ENCODE data around the gene HINT1.

HINT1 gene

DNA sequence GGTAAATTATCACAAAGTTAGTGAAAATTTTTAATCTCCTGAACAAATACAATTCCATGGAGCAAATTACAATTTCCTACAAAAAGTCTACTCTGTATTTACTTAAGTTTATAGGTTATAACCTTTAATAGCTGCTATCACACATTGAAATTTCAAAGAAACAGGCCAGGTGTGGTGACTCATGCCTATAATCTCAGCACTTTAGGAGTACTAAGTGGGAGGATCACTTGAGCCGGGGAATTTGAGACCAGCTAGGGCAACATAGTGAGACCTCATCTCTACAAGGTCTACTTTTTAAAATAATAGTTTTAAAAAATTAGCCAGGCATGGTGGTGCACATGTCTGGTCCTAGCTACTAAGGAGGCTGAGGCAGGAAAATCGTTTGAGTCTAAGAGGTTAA, 50.3 kb downstream of the HINT1 start:
- Histone ChIP-seq H3K4me3 (ENCODE audit: severe bottlenecking) (no peak overlapping the region), H3K27me3 (ENCODE audit: insufficient read depth, poor library complexity, severe bottlenecking) (peaks cover 6% of the 10 kb centered on the region), H3K27ac (ENCODE audit: poor library complexity, severe bottlenecking) (no peak overlapping the region), H3K36me3 (ENCODE audit: low read depth) (no peaks in the 10 kb centered on the region), H3K4me1 (ENCODE audit: insufficient read depth, poor library complexity, severe bottlenecking) (no peaks in the 10 kb centered on the region), H3K9me3 (ENCODE audit: severe bottlenecking) (no peaks in the 10 kb centered on the region)
- peak; percentile 72 for ATAC-seq (ENCODE audit: low read depth)
- TF ChIP-seq, protein P1, sequence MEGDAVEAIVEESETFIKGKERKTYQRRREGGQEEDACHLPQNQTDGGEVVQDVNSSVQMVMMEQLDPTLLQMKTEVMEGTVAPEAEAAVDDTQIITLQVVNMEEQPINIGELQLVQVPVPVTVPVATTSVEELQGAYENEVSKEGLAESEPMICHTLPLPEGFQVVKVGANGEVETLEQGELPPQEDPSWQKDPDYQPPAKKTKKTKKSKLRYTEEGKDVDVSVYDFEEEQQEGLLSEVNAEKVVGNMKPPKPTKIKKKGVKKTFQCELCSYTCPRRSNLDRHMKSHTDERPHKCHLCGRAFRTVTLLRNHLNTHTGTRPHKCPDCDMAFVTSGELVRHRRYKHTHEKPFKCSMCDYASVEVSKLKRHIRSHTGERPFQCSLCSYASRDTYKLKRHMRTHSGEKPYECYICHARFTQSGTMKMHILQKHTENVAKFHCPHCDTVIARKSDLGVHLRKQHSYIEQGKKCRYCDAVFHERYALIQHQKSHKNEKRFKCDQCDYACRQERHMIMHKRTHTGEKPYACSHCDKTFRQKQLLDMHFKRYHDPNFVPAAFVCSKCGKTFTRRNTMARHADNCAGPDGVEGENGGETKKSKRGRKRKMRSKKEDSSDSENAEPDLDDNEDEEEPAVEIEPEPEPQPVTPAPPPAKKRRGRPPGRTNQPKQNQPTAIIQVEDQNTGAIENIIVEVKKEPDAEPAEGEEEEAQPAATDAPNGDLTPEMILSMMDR (IDR thresholded peaks at IDR 0.05; ENCODE audit: poor library complexity, severe bottlenecking) = no peak
- DNase-seq (ENCODE audit: low spot score) = no peak

DNA sequence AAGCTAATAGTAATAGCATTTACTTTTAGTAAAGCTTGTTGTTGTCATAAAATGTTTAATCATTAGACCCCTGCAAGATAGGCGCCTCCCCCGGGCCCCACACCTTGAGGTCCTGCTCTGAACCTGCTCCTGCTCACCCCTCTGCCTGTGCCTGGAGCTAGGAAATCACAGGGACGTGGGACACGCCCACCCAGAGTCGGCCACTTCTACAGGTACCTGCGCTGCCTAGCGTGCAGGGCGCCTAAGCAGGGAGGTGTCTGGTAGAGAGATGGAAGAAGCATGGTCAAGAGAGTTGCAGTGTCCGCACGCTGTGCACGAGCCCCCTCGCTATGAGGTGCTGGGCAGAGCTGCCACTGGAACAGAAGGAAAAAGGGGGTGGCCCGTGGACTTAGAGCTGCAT, 52.6 kb downstream of the HINT1 start:
- H3K27me3 ChIP-seq (ENCODE audit: insufficient read depth, poor library complexity, severe bottlenecking) = no peaks in the 10 kb centered on the region
- H3K4me3 ChIP-seq (ENCODE audit: severe bottlenecking) = no peak overlapping the region
- ATAC-seq (ENCODE audit: low read depth) = no peak
- DNase-seq (ENCODE audit: low spot score) = no peak
- TF ChIP-seq, protein P1 (IDR thresholded peaks at IDR 0.05; ENCODE audit: poor library complexity, severe bottlenecking) = no peak
- no peaks in the 10 kb centered on the region for H3K9me3 ChIP-seq (ENCODE audit: severe bottlenecking)
- no peaks in the 10 kb centered on the region for H3K4me1 ChIP-seq (ENCODE audit: insufficient read depth, poor library complexity, severe bottlenecking)
- no peak overlapping the region for H3K27ac ChIP-seq (ENCODE audit: poor library complexity, severe bottlenecking)
- H3K36me3 ChIP-seq (ENCODE audit: low read depth) = no peaks in the 10 kb centered on the region

DNA sequence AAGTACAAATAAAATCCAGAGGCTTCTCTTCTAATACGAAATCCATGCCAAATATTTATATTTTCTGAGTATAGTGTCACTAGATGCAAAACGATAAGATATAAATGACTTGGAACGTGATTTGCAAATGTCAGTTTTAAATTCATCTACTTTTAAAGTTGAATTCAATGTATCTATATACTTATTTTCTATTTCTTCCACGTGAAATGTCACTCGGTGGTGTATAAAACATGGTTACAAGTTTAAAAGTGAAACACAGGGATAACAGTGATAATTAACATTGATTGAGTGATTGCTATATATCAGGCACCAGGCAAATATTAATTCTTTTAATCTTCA, 54.8 kb downstream of the HINT1 start:
- ATAC-seq (ENCODE audit: low read depth) (no peak), DNase-seq (ENCODE audit: low spot score) (no peak)
- Histone ChIP-seq H3K27me3 (ENCODE audit: insufficient read depth, poor library complexity, severe bottlenecking) (peaks cover 4% of the 10 kb centered on the region), H3K36me3 (ENCODE audit: low read depth) (no peaks in the 10 kb centered on the region), H3K9me3 (ENCODE audit: severe bottlenecking) (no peaks in the 10 kb centered on the region), H3K4me3 (ENCODE audit: severe bottlenecking) (no peak overlapping the region), H3K27ac (ENCODE audit: poor library complexity, severe bottlenecking) (no peak overlapping the region), H3K4me1 (ENCODE audit: insufficient read depth, poor library complexity, severe bottlenecking) (no peaks in the 10 kb centered on the region)
- TF ChIP-seq, protein P1 (IDR thresholded peaks at IDR 0.05; ENCODE audit: poor library complexity, severe bottlenecking) = peak; percentile 70

DNA sequence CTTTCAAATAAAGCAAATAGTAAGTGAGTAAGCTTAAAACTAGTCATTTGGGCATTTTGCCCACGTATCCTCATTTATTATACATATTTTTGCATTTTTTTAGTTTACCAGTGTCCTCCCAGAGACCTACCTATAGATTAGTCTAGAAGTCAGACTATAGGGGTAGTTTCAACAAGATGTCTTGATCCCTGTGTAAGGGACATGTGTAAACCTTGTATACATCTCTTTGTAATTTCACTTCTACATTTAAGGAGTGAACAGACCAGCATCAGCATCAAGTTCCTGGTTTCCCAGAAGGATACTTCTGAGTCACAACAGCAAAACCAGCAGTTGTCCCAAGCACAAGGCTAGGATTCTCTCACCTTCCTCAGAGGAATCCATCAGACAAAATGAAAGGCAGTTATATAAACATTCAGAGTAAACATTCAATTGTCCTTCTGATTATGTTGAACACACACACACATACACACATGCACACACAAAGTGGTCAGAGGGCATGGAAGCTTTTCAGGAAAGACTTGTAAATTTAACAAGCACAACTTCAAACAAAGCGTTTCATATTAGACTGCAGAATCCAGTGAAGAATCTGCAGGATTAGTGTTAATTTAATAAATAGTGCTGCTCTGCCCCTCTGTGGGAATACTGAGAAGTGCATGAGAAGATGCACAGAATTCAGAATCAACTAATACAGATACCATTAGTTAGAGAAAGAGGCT, 55.4 kb downstream of the HINT1 start:
- Histone ChIP-seq H3K4me3 (ENCODE audit: severe bottlenecking) (no peak overlapping the region), H3K4me1 (ENCODE audit: insufficient read depth, poor library complexity, severe bottlenecking) (no peaks in the 10 kb centered on the region), H3K9me3 (ENCODE audit: severe bottlenecking) (no peaks in the 10 kb centered on the region), H3K27me3 (ENCODE audit: insufficient read depth, poor library complexity, severe bottlenecking) (peaks cover 4% of the 10 kb centered on the region), H3K27ac (ENCODE audit: poor library complexity, severe bottlenecking) (no peak overlapping the region), H3K36me3 (ENCODE audit: low read depth) (no peaks in the 10 kb centered on the region)
- ATAC-seq (ENCODE audit: low read depth) = peak; percentile 80
- no peak for DNase-seq (ENCODE audit: low spot score)
- TF ChIP-seq, protein P1 (IDR thresholded peaks at IDR 0.05; ENCODE audit: poor library complexity, severe bottlenecking) = peak; percentile 93
